Activated naive CD4-positive, alpha-beta T cell treated with anti-CD3 and anti-CD28 coated beads, Interleukin-2, amount 10 ng/mL, durations not matched to agents 7 days and 5 days (primary cell): ENCODE measurements around the gene PIK3C3.

ENCODE experiments used
- CTCF ChIA-PET: fragments of 350-600 bp; sonication (Branson Sonifier 250); formaldehyde crosslinking; loops from one replicate; lab custom pipeline; 2021; ENCODE audit warnings: antibody characterized with exemption; lab: Charles Lee
- DNase-seq: peaks from one replicate; pipeline ENCODE4 v3.0.0-alpha.2; 2020
- H3K27ac Mint-ChIP-seq: one replicate; pipeline ENCODE4 v1.8.0; 2021; ENCODE audit warnings: mild to moderate bottlenecking, moderate library complexity, mixed read lengths
- H3K27me3 Mint-ChIP-seq: one replicate; pipeline ENCODE4 v1.8.0; 2021; ENCODE audit warnings: mild to moderate bottlenecking, mixed read lengths
- H3K36me3 Mint-ChIP-seq: one replicate; pipeline ENCODE4 v1.8.0; 2021; ENCODE audit warnings: mixed read lengths
- H3K4me1 Mint-ChIP-seq: one replicate; pipeline ENCODE4 v1.8.0; 2021; ENCODE audit warnings: mixed read lengths
- H3K4me3 Mint-ChIP-seq: one replicate; pipeline ENCODE4 v1.8.0; 2021; ENCODE audit warnings: mild to moderate bottlenecking, moderate library complexity, mixed read lengths
- H3K9me3 Mint-ChIP-seq: one replicate; pipeline ENCODE4 v1.8.0; 2021; ENCODE audit warnings: mixed read lengths

PIK3C3 gene

DNA sequence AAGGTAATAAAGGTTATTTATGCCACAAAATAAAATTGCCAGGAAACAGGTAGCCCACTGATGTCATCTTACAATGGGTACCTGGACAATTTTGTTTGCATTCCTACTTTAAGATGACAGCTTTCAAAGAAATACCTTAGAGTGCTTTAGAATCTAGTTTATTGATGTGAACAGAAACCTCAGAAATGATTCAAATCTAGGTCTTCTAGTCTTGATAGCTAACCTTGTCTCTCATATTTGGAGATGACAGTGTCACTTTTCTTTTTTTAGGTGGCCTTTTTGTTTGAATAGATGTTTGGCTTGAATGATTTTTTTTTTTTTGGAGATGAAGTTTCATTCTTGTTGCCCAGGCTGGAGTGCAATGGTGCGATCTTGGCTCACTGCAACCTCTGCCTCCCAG lies 69.1 kb downstream of the PIK3C3 start:
- no peak for DNase-seq
- H3K4me1 Mint-ChIP-seq, result peaks cover 31% of the 10 kb centered on the region
- H3K4me3 Mint-ChIP-seq, result no peak overlapping the region
- CTCF ChIA-PET, result interaction anchor here (0.7 to 1.9 kb wide), 3 partner anchors 10 to 90 kb away, joined by 3 to 7 read pairs (median 3); no protein-coding TSS in a partner anchor
- H3K36me3 Mint-ChIP-seq, result peaks cover 37% of the 10 kb centered on the region
- H3K9me3 Mint-ChIP-seq, result no peaks in the 10 kb centered on the region
- no peaks in the 10 kb centered on the region for H3K27me3 Mint-ChIP-seq
- no peak overlapping the region for H3K27ac Mint-ChIP-seq

DNA sequence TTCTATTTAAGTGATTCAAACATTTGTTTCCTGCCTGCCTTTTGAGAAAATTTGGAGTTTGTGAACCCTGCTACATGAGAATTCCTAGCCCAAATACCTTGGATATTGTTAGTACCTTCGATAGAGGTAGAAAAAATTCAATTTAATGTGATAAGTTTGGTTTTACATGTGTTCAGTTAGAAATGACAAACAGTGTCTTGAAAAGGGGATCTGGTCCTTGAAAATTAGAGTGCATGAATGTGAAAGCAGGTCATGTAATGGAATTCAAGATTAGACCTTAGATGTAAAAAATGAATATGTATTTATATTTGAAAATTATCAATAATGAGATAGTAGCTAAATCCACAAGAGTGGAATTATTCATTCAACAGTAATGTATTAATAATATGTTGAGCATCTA lies 70.5 kb downstream of the PIK3C3 start:
- Mint-ChIP-seq H3K9me3 (no peaks in the 10 kb centered on the region), H3K36me3 (peaks cover 43% of the 10 kb centered on the region), H3K27ac (peak overlapping the region; percentile 24), H3K4me3 (no peak overlapping the region), H3K27me3 (no peaks in the 10 kb centered on the region), H3K4me1 (peaks cover 31% of the 10 kb centered on the region)
- DNase-seq, result no peak
- CTCF ChIA-PET, result interaction anchor here (1.5 to 1.7 kb wide), 2 partner anchors 9 to 28 kb away, joined by 4 to 5 read pairs; no protein-coding TSS in a partner anchor

DNA sequence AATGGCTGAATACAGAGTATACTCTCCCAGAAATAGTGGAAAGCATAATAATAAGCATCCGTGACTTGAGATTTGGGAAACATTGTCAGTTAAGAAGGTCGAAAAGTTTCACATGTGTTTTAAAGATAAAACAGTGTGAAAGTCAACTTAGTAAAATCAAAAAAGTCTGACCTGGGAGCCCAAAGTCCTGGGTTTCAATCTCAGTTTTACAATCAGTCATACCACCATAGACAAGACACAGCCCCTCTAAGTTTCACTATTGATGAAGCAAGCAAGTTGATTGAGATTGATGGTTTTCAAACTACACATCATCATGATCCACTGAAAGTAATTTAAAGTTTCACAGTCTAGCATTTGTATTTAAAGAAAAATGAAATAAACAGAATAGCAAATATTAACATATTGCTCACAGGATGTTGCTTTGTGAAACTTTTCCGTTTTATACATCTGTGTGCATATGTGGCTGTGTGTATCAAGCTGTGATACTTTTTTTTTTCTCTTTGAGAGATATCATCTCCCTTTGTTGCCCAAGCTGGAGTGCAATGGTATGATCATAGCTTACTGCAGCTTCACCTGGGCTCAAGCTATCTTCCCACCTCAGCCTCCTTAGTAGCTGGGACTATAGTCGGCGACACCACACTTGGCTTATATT lies 71.1 kb downstream of the PIK3C3 start:
- no peaks in the 10 kb centered on the region for H3K9me3 Mint-ChIP-seq
- CTCF ChIA-PET, result interaction anchor here (1.5 to 2.8 kb wide), 3 partner anchors 10 to 27 kb away, joined by 4 to 6 read pairs (median 5); no protein-coding TSS in a partner anchor
- DNase-seq, result no peak
- no peaks in the 10 kb centered on the region for H3K27me3 Mint-ChIP-seq
- no peak overlapping the region for H3K4me3 Mint-ChIP-seq
- H3K27ac Mint-ChIP-seq, result peak overlapping the region; percentile 24
- H3K4me1 Mint-ChIP-seq, result peaks cover 31% of the 10 kb centered on the region
- peaks cover 40% of the 10 kb centered on the region for H3K36me3 Mint-ChIP-seq

DNA sequence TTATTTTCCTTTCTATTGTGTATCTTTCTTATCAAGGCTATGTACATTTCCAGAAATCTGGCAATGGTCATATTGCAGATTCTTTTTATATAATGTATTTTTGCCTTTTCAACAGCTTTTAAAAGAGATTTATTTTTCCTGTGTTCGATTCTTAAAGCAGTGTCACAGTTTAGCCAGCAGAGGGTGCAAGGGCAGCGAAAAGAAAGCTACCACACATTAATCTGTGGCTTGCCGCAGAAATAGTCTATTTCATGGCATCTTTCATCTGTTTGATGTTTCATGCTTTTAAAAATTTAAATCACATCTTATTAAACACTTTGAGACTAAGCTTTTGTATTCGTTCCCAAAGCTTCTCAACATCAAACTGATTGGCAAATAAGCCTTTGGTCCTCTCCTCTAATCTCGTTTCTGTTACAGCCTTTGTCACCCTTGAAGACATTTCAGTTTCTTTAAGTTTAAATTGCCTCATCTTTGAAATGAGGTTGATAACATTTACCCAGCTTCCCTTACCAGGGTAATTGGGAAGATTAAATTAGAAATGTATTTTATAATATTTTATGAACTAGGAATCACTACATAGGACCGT lies 73.3 kb downstream of the PIK3C3 start:
- H3K4me1 Mint-ChIP-seq, result peaks cover 31% of the 10 kb centered on the region
- CTCF ChIA-PET, result interaction anchor here (0.7 to 3.0 kb wide), 17 partner anchors 8 to 163 kb away, joined by 3 to 18 read pairs (median 4); no protein-coding TSS in a partner anchor
- H3K9me3 Mint-ChIP-seq, result no peaks in the 10 kb centered on the region
- peak; percentile 41 for DNase-seq
- no peak overlapping the region for H3K4me3 Mint-ChIP-seq
- H3K36me3 Mint-ChIP-seq, result peaks cover 42% of the 10 kb centered on the region
- no peaks in the 10 kb centered on the region for H3K27me3 Mint-ChIP-seq
- H3K27ac Mint-ChIP-seq, result no peak overlapping the region

DNA sequence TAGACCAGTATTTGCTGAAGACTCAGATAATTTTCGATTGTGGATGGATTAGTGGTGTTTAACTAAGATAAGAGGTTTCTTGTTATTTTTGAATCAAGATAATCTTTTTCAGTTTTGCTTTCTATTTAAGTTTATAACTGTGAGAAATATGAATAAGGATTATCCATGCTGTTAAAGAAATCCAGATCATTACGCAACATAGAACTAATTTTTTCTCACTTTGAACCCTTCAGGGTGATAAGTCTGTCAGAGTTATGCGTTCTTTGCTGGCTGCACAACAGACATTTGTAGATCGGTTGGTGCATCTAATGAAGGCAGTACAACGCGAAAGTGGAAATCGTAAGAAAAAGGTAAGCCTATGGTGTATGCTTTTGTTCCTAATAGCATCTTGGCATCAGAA lies 74.1 kb downstream of the PIK3C3 start:
- H3K27me3 Mint-ChIP-seq, result no peaks in the 10 kb centered on the region
- CTCF ChIA-PET, result interaction anchor here (0.8 to 3.0 kb wide), 2 partner anchors 24 to 60 kb away, joined by 3 to 18 read pairs; no protein-coding TSS in a partner anchor
- no peaks in the 10 kb centered on the region for H3K9me3 Mint-ChIP-seq
- H3K4me3 Mint-ChIP-seq, result no peak overlapping the region
- DNase-seq, result no peak
- H3K4me1 Mint-ChIP-seq, result peaks cover 26% of the 10 kb centered on the region
- H3K27ac Mint-ChIP-seq, result no peak overlapping the region
- H3K36me3 Mint-ChIP-seq, result peaks cover 46% of the 10 kb centered on the region

DNA sequence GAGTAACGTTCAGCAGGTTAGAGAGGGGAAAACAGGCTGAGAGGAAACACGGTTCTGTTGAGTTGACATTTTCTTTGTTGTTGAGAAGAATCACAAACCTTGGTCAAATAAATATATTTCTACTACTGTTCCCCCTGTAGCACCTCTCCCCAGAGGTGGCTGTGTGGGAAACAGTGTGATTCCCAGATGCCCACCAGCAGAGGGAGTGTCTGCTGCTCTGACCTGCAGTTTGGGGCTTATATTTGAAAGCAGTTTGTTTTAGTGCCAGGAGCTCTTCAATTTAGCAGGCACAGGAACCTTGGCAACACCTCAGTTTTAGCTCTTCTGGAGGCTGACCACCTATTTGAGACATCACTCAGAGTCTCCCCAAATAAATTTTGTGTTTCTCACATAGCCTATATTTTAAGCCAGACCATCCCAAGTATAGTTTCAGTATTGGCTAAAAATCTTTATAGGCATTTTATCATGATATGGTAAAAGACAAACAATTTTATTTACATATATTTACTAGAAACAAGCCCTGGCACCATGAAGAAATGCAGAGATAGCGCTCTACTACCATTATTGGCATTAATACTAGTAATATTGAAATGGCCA lies 75.7 kb downstream of the PIK3C3 start:
- CTCF ChIA-PET, result interaction anchor here (1.0 to 1.2 kb wide), 4 partner anchors 13 to 23 kb away, joined by 3 to 4 read pairs (median 3); no protein-coding TSS in a partner anchor
- DNase-seq, result peak; percentile 21
- Mint-ChIP-seq H3K4me3 (no peak overlapping the region), H3K4me1 (peaks cover 15% of the 10 kb centered on the region), H3K27ac (no peak overlapping the region), H3K27me3 (no peaks in the 10 kb centered on the region), H3K9me3 (no peaks in the 10 kb centered on the region), H3K36me3 (peaks cover 45% of the 10 kb centered on the region)

DNA sequence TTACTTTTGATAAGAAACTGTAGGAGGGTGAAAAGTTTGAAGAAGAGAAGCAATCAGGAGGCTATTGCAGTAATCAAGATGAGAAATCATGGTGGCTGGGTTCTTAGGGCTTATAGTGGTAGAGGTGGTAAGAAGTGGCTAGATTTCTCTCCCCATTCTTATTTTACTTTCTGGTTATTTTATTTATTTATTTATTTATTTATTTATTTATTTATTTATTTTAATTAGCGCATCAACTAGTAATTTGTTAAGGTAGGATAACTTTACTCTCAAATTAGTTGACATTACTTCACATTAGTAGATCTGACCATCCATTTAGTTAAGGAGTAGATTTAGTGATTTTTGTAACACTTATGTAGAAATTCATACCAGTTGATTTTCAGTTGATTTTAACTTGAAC lies 77.4 kb downstream of the PIK3C3 start:
- CTCF ChIA-PET, result no interaction called here
- peaks cover 6% of the 10 kb centered on the region for H3K4me1 Mint-ChIP-seq
- no peaks in the 10 kb centered on the region for H3K27me3 Mint-ChIP-seq
- H3K27ac Mint-ChIP-seq, result no peak overlapping the region
- no peaks in the 10 kb centered on the region for H3K9me3 Mint-ChIP-seq
- DNase-seq, result no peak
- H3K4me3 Mint-ChIP-seq, result no peak overlapping the region
- peaks cover 42% of the 10 kb centered on the region for H3K36me3 Mint-ChIP-seq

DNA sequence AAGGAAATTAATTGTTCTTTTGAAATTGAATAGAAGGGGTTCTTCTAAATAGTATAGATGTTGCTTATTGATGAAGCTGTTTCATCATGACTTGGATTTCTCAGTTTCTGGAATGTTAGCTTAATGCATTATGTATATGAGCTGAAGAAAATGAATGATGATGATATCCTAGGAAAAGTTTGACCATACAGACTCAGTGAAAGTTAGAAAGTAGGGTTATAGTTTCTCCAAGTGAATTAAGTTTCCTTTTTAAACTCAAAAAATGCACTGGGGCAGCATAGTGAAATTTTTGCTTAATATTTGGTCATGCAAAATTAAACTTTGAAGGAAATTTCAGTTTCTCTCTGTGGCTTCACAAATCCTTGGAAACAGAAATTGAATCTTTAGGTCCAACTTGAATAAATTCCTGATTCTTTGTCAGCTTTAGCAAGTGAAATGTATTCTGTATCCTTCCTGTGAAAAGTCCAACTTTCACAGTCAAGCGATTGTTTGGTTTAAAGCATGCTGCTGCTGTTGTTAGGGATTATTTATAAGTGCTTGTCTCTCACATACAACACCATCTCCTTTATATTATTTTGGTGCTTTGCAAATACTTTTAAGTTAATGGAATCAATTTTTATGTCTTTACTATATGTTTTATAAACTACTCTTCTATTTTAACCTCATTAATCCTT lies 78.2 kb downstream of the PIK3C3 start:
- no peaks in the 10 kb centered on the region for H3K27me3 Mint-ChIP-seq
- CTCF ChIA-PET, result no interaction called here
- H3K27ac Mint-ChIP-seq, result no peak overlapping the region
- no peaks in the 10 kb centered on the region for H3K9me3 Mint-ChIP-seq
- no peak for DNase-seq
- peaks cover 45% of the 10 kb centered on the region for H3K36me3 Mint-ChIP-seq
- H3K4me3 Mint-ChIP-seq, result no peak overlapping the region
- peaks cover 4% of the 10 kb centered on the region for H3K4me1 Mint-ChIP-seq

DNA sequence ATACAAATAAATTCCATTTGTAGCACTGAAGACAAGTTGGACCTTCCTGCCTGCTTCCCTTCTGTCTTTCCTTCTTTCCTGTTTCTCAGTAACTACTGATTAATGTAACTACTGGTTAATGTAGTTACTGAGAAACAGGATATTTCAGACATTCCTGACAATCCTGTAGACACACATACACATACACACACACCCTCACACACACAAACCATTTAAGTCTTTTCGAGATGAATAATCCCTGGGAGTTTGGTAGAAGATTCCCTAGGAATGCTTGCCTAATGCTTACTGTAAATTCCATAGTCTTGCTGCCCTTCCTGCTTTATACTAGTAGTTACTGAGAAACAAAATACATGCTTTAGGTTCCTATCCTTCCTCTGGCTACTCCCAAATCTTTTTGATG lies 83.9 kb downstream of the PIK3C3 start:
- H3K4me3 Mint-ChIP-seq, result no peak overlapping the region
- H3K27me3 Mint-ChIP-seq, result no peaks in the 10 kb centered on the region
- peaks cover 29% of the 10 kb centered on the region for H3K36me3 Mint-ChIP-seq
- CTCF ChIA-PET, result interaction anchor here (0.9 to 2.5 kb wide), 4 partner anchors 9 to 75 kb away, joined by 3 to 12 read pairs (median 4); no protein-coding TSS in a partner anchor
- no peak for DNase-seq
- peaks cover 8% of the 10 kb centered on the region for H3K4me1 Mint-ChIP-seq
- H3K9me3 Mint-ChIP-seq, result no peaks in the 10 kb centered on the region
- no peak overlapping the region for H3K27ac Mint-ChIP-seq

DNA sequence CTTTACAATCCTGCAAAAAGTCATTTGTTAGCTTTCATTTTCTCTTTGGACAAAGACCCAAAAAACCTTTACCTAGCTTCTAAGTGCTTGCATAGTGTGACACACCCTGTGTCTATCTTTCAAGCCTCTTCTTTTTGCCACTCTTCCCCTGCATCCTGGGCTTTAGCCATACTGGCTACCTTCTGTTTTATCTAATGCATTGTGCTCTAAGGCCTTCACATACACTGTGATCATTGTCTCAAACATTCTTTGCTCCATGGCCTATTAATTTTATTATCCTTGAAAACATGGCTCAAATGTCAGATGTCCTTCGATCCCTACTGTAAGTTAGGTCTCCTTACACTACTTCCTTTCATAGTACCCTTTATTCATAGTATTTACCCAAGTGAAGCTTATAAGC lies 84.4 kb downstream of the PIK3C3 start:
- Mint-ChIP-seq H3K27ac (no peak overlapping the region), H3K4me1 (peaks cover 8% of the 10 kb centered on the region), H3K9me3 (no peaks in the 10 kb centered on the region), H3K27me3 (no peaks in the 10 kb centered on the region), H3K4me3 (no peak overlapping the region), H3K36me3 (peaks cover 29% of the 10 kb centered on the region)
- DNase-seq, result no peak
- CTCF ChIA-PET, result interaction anchor here (0.9 to 2.5 kb wide), 4 partner anchors 10 to 75 kb away, joined by 3 to 12 read pairs (median 4); no protein-coding TSS in a partner anchor

DNA sequence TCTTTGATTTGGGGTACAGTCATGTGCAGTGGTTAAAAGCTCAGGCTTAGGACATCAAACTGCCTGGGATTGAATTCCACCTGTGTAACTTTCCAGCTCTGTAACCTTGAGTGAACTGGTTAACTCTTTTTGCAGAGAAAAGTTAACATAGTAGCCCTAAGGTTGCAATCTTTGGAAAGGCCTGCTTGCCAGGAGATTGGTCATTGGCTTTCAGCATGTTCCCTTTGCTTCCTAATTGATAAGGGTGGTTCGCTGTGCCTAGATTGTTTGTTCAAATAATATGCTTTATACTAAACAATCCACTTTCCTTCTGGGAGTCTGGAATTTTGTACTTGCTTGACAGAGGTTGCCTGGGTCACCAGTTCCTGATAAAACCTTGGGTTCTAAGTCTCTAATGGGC lies 86.8 kb downstream of the PIK3C3 start:
- peaks cover 8% of the 10 kb centered on the region for H3K4me1 Mint-ChIP-seq
- CTCF ChIA-PET, result interaction anchor here (1.0 to 2.4 kb wide), 2 partner anchors 12 to 14 kb away, joined by 3 to 8 read pairs; no protein-coding TSS in a partner anchor
- no peaks in the 10 kb centered on the region for H3K27me3 Mint-ChIP-seq
- peaks cover 32% of the 10 kb centered on the region for H3K36me3 Mint-ChIP-seq
- no peaks in the 10 kb centered on the region for H3K9me3 Mint-ChIP-seq
- no peak for DNase-seq
- H3K4me3 Mint-ChIP-seq, result no peak overlapping the region
- H3K27ac Mint-ChIP-seq, result no peak overlapping the region

DNA sequence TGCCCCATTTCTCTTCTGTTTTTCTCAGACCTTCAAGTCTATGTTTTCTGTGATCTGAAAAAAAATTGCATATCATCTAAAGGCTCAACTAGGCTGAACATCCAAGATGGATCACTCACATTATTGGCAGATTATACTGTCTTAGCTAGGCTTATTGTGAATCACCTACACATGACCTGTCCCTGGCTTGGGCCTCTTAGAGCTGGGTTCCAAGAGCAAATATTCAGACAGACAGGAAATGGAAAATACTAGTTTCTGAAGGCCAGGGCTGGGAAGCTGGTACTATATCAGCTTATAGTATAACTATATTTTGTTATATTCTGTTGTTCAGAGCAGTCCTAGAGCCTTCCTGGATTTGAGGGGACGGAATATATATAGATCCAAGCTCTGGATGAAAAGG lies 90.3 kb downstream of the PIK3C3 start:
- Mint-ChIP-seq H3K4me1 (peaks cover 3% of the 10 kb centered on the region), H3K27ac (no peak overlapping the region), H3K36me3 (peaks cover 25% of the 10 kb centered on the region), H3K4me3 (no peak overlapping the region), H3K27me3 (no peaks in the 10 kb centered on the region), H3K9me3 (no peaks in the 10 kb centered on the region)
- CTCF ChIA-PET, result no interaction called here
- DNase-seq, result no peak

DNA sequence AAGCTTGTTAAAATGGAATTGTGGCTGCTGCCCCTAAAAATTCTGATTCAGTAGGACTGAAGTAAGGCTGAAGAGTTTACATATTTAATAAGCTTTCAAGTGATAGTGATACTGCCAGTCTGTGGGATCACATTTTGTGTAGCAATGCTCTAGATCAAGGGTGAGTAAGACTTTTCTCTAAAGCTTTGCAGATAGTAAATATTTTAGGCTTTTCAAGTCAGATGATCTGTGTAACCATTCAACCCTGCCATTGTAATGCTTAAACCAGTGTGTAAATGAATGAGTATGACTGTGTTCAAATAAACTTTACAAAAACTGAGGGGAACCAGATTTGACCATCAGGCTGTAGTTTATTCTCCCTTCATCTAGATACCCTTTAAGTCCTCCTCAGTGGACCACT lies 92.7 kb downstream of the PIK3C3 start:
- H3K27me3 Mint-ChIP-seq, result no peaks in the 10 kb centered on the region
- no peaks in the 10 kb centered on the region for H3K9me3 Mint-ChIP-seq
- CTCF ChIA-PET, result interaction anchor here (0.9 to 1.2 kb wide), 2 partner anchors 16 to 20 kb away, joined by 3 to 6 read pairs; no protein-coding TSS in a partner anchor
- peaks cover 3% of the 10 kb centered on the region for H3K4me1 Mint-ChIP-seq
- no peak for DNase-seq
- no peak overlapping the region for H3K27ac Mint-ChIP-seq
- no peak overlapping the region for H3K4me3 Mint-ChIP-seq
- H3K36me3 Mint-ChIP-seq, result peaks cover 28% of the 10 kb centered on the region

DNA sequence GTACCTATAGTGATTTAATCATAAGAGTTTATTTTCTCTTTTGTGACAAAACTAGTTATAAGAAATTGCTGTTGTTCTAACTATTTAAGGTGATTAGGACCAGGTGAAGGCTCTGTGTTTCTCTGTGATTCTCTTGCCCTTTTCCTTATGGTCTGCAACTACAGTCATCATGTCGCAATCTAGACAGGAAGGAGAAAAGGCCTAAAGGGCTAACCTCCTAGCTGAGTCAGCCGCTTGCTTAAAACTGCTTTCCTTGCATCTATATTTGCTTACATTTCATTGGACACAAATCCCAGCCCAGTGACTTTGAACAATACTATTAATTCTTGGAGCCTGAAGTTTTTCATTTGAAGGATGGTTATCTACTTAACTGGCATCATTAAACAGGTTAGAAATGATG lies 93.1 kb downstream of the PIK3C3 start:
- CTCF ChIA-PET, result interaction anchor here (0.9 to 1.2 kb wide), 2 partner anchors 17 to 20 kb away, joined by 3 to 6 read pairs; no protein-coding TSS in a partner anchor
- Mint-ChIP-seq H3K27me3 (no peaks in the 10 kb centered on the region), H3K9me3 (no peaks in the 10 kb centered on the region), H3K27ac (no peak overlapping the region), H3K4me3 (no peak overlapping the region), H3K4me1 (peaks cover 5% of the 10 kb centered on the region), H3K36me3 (peaks cover 31% of the 10 kb centered on the region)
- DNase-seq, result no peak
